Astrocyte of the cerebellum (primary cell): ENCODE data around the gene ADAMTS2.

Source experiments
- DNase-seq: peaks from one replicate; pipeline ENCODE4 v3.0.0-alpha.2; 2011; ENCODE audit warnings: low read depth
- H3K4me3 ChIP-seq: 2 replicates; pipeline ENCODE4 v1.5.1; 2011; ENCODE audit warnings: mild to moderate bottlenecking, low read depth, low read length, moderate library complexity
- in situ Hi-C: cut with HindIII; loops from 2 replicates; pipeline ENCODE4 v1.10.0; 2017; ENCODE audit warnings: low sequenced_read_pairs
- TF ChIP-seq, protein P1 (sequence below): IDR thresholded peaks from 2 replicates; pipeline ENCODE4 v1.5.1; 2012; ENCODE audit warnings: low read length, low read depth, moderate library complexity, mild to moderate bottlenecking; ENCODE audit errors: missing control alignments

Gene ADAMTS2

DNA sequence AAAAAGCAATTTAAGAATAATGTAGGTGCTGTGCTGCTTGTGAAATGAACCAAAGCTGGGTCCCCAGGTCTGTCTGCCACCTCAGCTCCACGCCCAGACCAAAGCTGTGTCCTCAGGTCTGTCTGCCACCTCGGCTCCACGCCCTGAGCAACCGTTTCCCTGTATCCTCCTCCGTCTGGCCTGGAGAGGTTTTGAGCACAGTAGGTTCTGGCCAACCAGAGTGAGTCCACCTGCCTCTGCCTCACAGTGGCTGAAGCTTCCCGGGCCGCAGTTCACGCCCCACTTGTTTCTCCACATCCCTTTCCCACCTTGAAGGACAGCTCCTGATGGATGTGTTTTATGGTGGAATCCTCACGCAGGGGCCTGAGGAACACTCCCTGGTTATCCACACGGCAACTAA lies 120.5 kb downstream of the ADAMTS2 start:
- in situ Hi-C loops, result no loop called here
- H3K4me3 ChIP-seq, result no peak overlapping the region
- DNase-seq, result no peak
- TF ChIP-seq, protein P1, sequence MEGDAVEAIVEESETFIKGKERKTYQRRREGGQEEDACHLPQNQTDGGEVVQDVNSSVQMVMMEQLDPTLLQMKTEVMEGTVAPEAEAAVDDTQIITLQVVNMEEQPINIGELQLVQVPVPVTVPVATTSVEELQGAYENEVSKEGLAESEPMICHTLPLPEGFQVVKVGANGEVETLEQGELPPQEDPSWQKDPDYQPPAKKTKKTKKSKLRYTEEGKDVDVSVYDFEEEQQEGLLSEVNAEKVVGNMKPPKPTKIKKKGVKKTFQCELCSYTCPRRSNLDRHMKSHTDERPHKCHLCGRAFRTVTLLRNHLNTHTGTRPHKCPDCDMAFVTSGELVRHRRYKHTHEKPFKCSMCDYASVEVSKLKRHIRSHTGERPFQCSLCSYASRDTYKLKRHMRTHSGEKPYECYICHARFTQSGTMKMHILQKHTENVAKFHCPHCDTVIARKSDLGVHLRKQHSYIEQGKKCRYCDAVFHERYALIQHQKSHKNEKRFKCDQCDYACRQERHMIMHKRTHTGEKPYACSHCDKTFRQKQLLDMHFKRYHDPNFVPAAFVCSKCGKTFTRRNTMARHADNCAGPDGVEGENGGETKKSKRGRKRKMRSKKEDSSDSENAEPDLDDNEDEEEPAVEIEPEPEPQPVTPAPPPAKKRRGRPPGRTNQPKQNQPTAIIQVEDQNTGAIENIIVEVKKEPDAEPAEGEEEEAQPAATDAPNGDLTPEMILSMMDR, result no peak

DNA sequence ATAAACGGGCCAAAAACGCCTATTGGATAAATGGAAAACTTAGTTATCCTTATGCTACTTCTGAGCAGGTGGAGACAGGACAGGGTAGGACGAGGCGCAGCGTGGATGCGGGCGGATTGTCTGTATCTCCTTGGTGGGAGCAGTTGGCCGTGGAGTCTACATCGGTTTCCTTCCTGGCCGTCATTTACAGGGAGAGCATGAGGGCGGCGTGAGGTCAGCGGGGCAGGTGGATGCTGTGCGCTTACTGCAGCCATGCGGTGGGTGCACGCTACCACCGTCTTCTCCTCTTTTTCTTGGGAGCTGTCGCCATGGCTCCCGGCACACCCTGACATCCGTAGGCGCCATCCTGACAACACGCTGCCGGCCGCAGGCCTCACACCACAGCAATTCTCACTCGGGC lies 121.3 kb downstream of the ADAMTS2 start:
- TF ChIP-seq, protein P1, result no peak
- H3K4me3 ChIP-seq, result no peak overlapping the region
- DNase-seq, result no peak
- in situ Hi-C loops, result no loop called here

DNA sequence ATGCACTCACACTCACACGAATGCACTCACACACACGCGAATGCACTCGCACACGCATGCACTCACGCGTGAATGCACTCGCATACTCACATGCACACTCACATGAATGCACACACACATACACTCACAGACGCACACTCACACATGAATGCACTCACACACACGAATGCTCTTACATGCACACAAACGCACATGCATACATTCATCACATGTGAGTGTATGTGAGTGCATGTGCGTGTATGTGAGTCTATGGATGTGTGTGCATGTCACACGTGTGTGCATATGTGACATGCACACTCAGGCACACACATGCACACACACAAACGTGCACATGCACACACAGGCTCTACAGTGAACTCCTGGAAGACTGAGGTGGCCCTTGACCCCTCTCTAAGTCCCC lies 121.7 kb downstream of the ADAMTS2 start:
- DNase-seq, result no peak
- in situ Hi-C loops, result no loop called here

DNA sequence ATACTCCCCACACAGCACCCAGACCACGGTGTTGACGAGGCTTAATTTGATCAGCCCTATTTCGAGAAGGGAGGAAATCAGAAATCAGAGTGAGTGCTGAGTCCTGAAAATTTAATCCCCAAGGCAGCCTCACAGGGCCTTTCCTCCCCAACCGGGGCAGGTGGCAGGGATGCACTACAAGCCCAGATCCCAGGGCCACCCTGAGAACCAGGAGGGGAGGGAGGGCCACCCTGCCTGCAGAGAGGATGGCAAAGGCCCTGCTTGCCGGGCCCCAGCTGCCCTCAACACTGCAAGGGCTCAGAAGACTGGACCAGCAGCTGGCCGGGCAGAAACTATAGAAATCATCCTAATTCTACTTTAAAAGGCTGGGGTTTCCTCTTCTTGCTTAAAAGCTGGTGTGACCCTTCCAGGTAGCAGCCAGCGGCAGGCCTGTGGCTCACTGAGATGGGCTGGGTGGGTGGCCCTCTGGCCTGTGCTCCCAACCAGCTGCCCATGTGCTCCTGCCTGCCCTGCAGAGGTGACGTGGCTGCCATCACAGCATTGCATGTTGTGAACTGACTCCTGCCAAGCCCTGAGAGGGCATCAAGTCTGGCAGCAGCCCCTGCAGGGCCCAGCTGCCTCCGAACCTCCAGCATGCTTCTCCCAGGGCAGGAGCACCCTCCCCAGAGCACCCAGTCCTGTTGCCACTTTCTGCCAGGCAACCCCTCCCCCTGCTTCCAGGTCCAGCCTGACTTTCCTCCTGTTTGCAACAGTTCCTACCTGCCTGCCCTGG lies 122.8 kb downstream of the ADAMTS2 start:
- H3K4me3 ChIP-seq, result no peak overlapping the region
- in situ Hi-C loops, result no loop called here
- TF ChIP-seq, protein P1, result no peak
- DNase-seq, result no peak

More for the DNA sequence above, 121.7 kb downstream of the ADAMTS2 start:
- TF ChIP-seq, protein P1, result no peak
- no peak overlapping the region for H3K4me3 ChIP-seq

DNA sequence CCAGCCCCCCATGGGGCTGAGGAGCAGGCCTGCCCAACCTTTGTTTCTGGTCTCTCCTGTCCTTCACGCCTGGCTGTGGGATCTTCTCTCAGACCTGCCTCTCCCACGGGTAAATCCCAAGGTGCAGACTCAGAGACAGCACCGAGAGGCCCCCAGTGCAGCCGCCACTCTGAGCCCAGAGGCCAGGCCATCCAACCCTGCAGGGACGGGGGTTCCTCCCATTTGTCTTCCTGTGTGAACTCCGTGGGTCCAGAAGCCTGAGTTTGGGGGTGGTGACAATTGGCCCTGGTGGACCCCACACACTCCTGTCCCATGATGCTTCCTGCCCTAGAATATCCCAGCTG lies 123.4 kb downstream of the ADAMTS2 start:
- in situ Hi-C loops, result no loop called here
- TF ChIP-seq, protein P1, result no peak
- DNase-seq, result no peak
- no peak overlapping the region for H3K4me3 ChIP-seq

DNA sequence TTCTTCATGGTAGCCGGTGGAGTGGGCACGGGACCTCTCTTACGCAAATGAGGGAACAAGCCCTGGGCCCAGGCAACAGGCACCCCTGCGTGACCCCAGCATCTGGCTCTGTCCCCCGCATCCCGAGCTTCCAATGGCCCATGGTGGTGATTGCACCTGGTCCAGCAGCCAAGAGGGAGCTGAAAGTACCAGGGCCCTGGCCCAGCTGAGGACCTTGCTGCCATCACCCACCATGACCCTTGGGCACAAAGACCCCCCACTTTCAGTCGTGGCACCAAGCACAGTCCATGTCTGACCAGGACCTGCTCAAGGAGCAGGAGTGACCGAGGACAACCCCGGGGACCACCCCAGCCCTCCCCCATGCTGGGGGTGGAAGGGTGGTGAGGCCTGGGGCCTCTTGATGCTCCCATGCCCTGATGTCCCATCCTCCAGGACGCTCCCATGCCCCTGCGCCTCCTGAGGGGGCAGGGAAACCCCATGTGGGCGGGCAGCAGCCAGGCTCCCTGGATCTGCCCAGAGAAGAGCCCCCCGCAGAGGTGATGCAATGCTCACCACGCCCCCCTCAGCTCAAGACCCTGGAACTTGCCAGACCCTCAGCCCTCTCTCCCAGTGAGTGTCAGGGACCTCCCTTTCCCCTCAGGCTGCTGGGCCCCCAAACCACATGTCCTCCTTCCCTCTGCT lies 123.9 kb downstream of the ADAMTS2 start:
- TF ChIP-seq, protein P1, result no peak
- in situ Hi-C loops, result no loop called here

More for the DNA sequence above, 123.9 kb downstream of the ADAMTS2 start:
- no peak overlapping the region for H3K4me3 ChIP-seq
- DNase-seq, result no peak
